Endothelial cell of umbilical vein (primary cell): ENCODE results near the gene FAAP100. TPM values are rescaled to one million over a fixed set of nuclear protein-coding genes. Genes with fewer than 3 reads are reported as not detected.

ENCODE experiments used
- BruUV-seq: library from RNA; stranded (reverse); fragments of 400-500 nt; replicated peaks from 2 replicates; lab custom pipeline; 2021; lab: Mats Ljungman, UMichigan
- CTCF ChIA-PET: fragments of 300-600, 350-600 bp; sonication (Branson Sonifier 250); formaldehyde crosslinking; loops from one replicate; lab custom pipeline; 2021; ENCODE audit warnings: antibody characterized with exemption, inconsistent platforms; lab: Charles Lee
- POLR2A ChIA-PET: fragments of 300-600, 350-600 bp; sonication (Branson Sonifier 250); formaldehyde crosslinking; loops from one replicate; lab custom pipeline; 2021; ENCODE audit warnings: antibody characterized with exemption, inconsistent platforms; lab: Charles Lee
- DNase-seq: peaks from one replicate; pipeline ENCODE4 v3.0.0-alpha.2; 2011; ENCODE audit warnings: low read depth, low spot score
- FAIRE-seq: peaks from 2 replicates; lab custom pipeline; 2011; peaks lifted over from hg19 to GRCh38; lab: Jason Lieb, UNC
- H2AFZ ChIP-seq: 2 replicates; pipeline ENCODE4 v1.6.0; 2012; ENCODE audit warnings: low read depth, low read length, control low read depth, inconsistent platforms
- H3K27ac ChIP-seq: 2 replicates; pipeline ENCODE4 v1.5.1; 2011; ENCODE audit warnings: low read depth, mild to moderate bottlenecking, control low read depth, low read length, moderate library complexity; ENCODE audit not compliant: insufficient read depth
- H3K27me3 ChIP-seq, 2 experiments: 2 replicates each; pipeline versions ENCODE4 v1.6.0 to v1.6.1; 2011; ENCODE audit warnings: low read length in 2 of 2, mixed read lengths in 1 of 2; ENCODE audit not compliant: control insufficient read depth in 2 of 2, insufficient read depth in 2 of 2
- H3K36me3 ChIP-seq, 2 experiments: 2 replicates in 1 of 2; 3 replicates in 1 of 2; pipeline ENCODE4 v1.5.1; 2011; ENCODE audit warnings: low read length in 2 of 2, mild to moderate bottlenecking in 1 of 2, moderate library complexity in 1 of 2; ENCODE audit not compliant: control insufficient read depth in 2 of 2, insufficient read depth in 2 of 2; ENCODE audit errors: extremely low read depth in 1 of 2
- H3K4me1 ChIP-seq: 3 replicates; pipeline ENCODE4 v1.5.1; 2011; ENCODE audit warnings: mild to moderate bottlenecking, low read length; ENCODE audit not compliant: control insufficient read depth, insufficient read depth; ENCODE audit errors: extremely low read depth
- H3K4me2 ChIP-seq: 2 replicates; pipeline ENCODE4 v1.6.1; 2011; ENCODE audit warnings: low read length, control low read depth, mixed read lengths; ENCODE audit not compliant: insufficient read depth
- H3K4me3 ChIP-seq, 3 experiments: fragments of 200-600 bp in 1 of 3; sonication (generic), shearing (Covaris generic) in 1 of 3; replicated peaks in 1 of 3; 2 replicates each; pipeline ENCODE4 v1.5.1; 2011 to 2016; ENCODE audit warnings: control low read depth in 3 of 3, low read length in 3 of 3, mild to moderate bottlenecking in 2 of 3, inconsistent platforms in 1 of 3, low read depth in 1 of 3, moderate library complexity in 1 of 3; ENCODE audit not compliant: insufficient read depth in 1 of 3
- H3K79me2 ChIP-seq: 2 replicates; pipeline ENCODE4 v1.6.0; 2012; ENCODE audit warnings: low read length, inconsistent platforms; ENCODE audit not compliant: control insufficient read depth, insufficient read depth
- H3K9ac ChIP-seq: replicated peaks from 2 replicates; pipeline ENCODE3; 2011; ENCODE audit warnings: low read length, control low read depth; ENCODE audit not compliant: insufficient read depth; ENCODE audit errors: extremely low read depth
- H3K9me1 ChIP-seq: replicated peaks from 3 replicates; pipeline ENCODE4 v1.6.0; 2011; ENCODE audit warnings: mild to moderate bottlenecking, low read length; ENCODE audit not compliant: control insufficient read depth, insufficient read depth; ENCODE audit errors: extremely low read depth
- H3K9me3 ChIP-seq: replicated peaks from 2 replicates; pipeline ENCODE4 v1.5.1; 2012; ENCODE audit warnings: low read length, inconsistent platforms; ENCODE audit not compliant: control insufficient read depth, insufficient read depth
- H4K20me1 ChIP-seq: replicated peaks from 2 replicates; pipeline ENCODE3; 2011; ENCODE audit warnings: mild to moderate bottlenecking, low read length; ENCODE audit not compliant: control insufficient read depth, insufficient read depth; ENCODE audit errors: extremely low read depth
- CTCF ChIP-seq, 2 donors: IDR thresholded peaks; 1 replicate in 1 of 2; 2 replicates in 1 of 2; pipeline ENCODE4 v1.5.1; 2011; ENCODE audit warnings: low read length in 2 of 2, mild to moderate bottlenecking in 2 of 2, moderate library complexity in 2 of 2, control low read depth in 1 of 2, inconsistent platforms in 1 of 2, low read depth in 1 of 2; ENCODE audit not compliant: insufficient read depth in 1 of 2; ENCODE audit errors: extremely low read depth in 1 of 2
- EZH2 ChIP-seq: IDR thresholded peaks from 2 replicates; pipeline ENCODE4 v1.6.1; 2012; ENCODE audit warnings: borderline replicate concordance, low read depth, mild to moderate bottlenecking, moderate library complexity, low read length, inconsistent platforms; ENCODE audit not compliant: severe bottlenecking
- GATA2 ChIP-seq: IDR thresholded peaks from 2 replicates; pipeline ENCODE4 v1.7.0; 2011; ENCODE audit warnings: low read depth, mild to moderate bottlenecking, moderate library complexity, mixed read lengths, low read length; ENCODE audit not compliant: insufficient read length, insufficient read depth
- MYC ChIP-seq: IDR thresholded peaks from one replicate; pipeline ENCODE4 v1.6.1; 2011; ENCODE audit warnings: mild to moderate bottlenecking, low read depth, low read length
- POLR2A ChIP-seq: IDR thresholded peaks from 2 replicates; pipeline ENCODE4 v1.6.1; 2012; ENCODE audit warnings: low read depth, mild to moderate bottlenecking, control low read depth, low read length
- dilution Hi-C: fragments of 300-500 bp; cut with MboI; formaldehyde crosslinking; loops from one replicate; pipeline ENCODE4 v1.15.0; 2019; ENCODE audit warnings: low sequenced_read_pairs; ENCODE audit not compliant: extremely low pct_ligation_motif_present
- intact Hi-C: fragments of 100-400 bp; cut with micrococcal nuclease; formaldehyde crosslinking; loops from one replicate; pipeline ENCODE4 v1.10.0; 2022
- polyA plus RNA-seq, 4 experiments: library from polyadenylated mRNA; depleted of rRNA in 3 of 4; stranded (reverse) in 3 of 4; unstranded in 1 of 4; fragments of >200 nt; gene quantifications; 2 replicates each; pipeline versions ENCODE4 v1.2.1 to v1.2.3, GENCODE V29; 2011 to 2012; ENCODE audit warnings: missing spikeins in 1 of 4
- total RNA-seq: library from RNA; stranded (reverse); gene quantifications from 2 replicates; pipeline ENCODE4 v1.2.3, GENCODE V29; 2021

The FAAP100 gene
- total and polyA plus RNA-seq, 2 donors (not counting 3 experiments of a cell fraction or from before 2014, with no cell fraction given), result 35.4 to 54.3 TPM

DNA sequence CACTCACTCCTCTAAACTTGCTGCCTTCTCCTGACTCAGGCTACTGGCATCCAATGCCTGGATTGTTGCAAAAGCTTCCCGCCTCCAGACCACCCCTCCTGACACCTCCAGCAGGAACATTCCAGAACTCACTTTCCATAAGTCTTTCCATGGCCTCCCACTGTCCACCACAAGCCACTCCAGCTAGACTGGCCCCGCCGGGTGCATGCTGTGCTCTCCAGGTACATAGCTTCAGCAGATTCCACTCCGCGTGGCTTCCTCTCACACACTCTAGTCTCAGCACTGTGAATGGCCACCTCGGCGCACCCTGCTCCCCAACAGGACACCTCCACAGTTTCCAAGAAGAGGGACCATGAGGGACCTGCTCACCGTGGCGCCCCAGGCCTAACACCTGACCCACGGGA is 25.9 kb upstream of the FAAP100 start:
- H3K9me3 ChIP-seq, result no peaks in the 10 kb centered on the region
- H3K4me2 ChIP-seq, result no peak overlapping the region
- no peaks in the 10 kb centered on the region for H3K9me1 ChIP-seq
- H3K27ac ChIP-seq, result no peak overlapping the region
- DNase-seq, result no peak
- POLR2A ChIA-PET, result no interaction called here
- no peak overlapping the region for H2AFZ ChIP-seq
- H4K20me1 ChIP-seq, result no peaks in the 10 kb centered on the region
- H3K4me1 ChIP-seq, result peaks cover 33% of the 10 kb centered on the region
- intact Hi-C loops, result no loop called here
- no peak overlapping the region for H3K4me3 ChIP-seq
- CTCF ChIA-PET, result interaction anchor here (2.0 to 2.7 kb wide), 2 partner anchors 11 to 16 kb away, joined by 8 to 18 read pairs; no protein-coding TSS in a partner anchor
- FAIRE-seq, result no peak
- no TSS peak for BruUV-seq
- H3K9ac ChIP-seq, result no peak overlapping the region
- H3K36me3 ChIP-seq, result peaks cover 14 to 24% of the 10 kb centered on the region in 2 experiments
- H3K79me2 ChIP-seq, result peaks cover 51% of the 10 kb centered on the region
- H3K27me3 ChIP-seq, result no peaks in the 10 kb centered on the region
- dilution Hi-C loops, result no loop called here
- TF ChIP-seq EZH2 (no peak), GATA2 (no peak), POLR2A (no peak), MYC (no peak), CTCF (IDR thresholded peaks at IDR 0.05; ENCODE audit: extremely low read depth in 1 of 2, insufficient read depth in 1 of 2, low read depth in 1 of 2, low read length in 2 of 2) (no peak)
